Fibroblast of upper back skin (primary cell): ENCODE results near the gene DISC1.
"Not testable (repeated sequence)": the region's sequence is repeated elsewhere in the genome, so short reads cannot be mapped to it uniquely, and the experiment has no call there.

ENCODE experiments used
- DNase-seq: peaks from one replicate; pipeline ENCODE4 v3.0.0-alpha.2; 2013

DISC1 gene

GRCh38 chr1:231899713-231900435 is 273.3 kb downstream of the DISC1 start:
- no peak for DNase-seq

GRCh38 chr1:231903586-231904081 is 277.0 kb downstream of the DISC1 start:
- DNase-seq = no peak

- DNase-seq = not testable (repeated sequence)
These were observed 280.7 kb downstream of the DISC1 start for GRCh38 chr1:231907310-231907709.

DNA sequence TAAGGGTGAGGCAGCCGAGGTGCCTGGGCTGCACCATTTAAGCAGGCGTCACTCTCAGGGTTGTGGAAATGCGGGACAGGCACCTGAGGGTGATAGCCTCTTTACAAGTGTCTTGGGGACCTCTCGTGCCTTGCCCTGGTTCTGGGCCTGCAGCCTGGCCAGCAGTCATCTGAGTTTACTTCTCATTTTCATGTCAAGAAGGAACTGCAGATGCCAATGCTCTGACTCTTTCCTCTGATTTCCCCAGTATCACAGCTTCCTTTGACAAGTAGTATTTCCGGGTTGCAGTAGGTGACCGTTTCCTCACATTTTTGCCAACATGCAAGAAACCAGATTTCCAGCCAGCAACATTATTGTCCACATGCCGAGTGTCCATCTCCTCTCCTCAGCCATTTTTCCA is 286.9 kb downstream of the DISC1 start:
- no peak for DNase-seq

- DNase-seq = peak; percentile 62
These were observed 291.8 kb downstream of the DISC1 start for GRCh38 chr1:231918239-231919015.

GRCh38 chr1:231919239-231919885 is 292.8 kb downstream of the DISC1 start:
- DNase-seq = no peak

- DNase-seq = no peak
These were observed 293.3 kb downstream of the DISC1 start for GRCh38 chr1:231919886-231920285.

GRCh38 chr1:231921646-231922345 is 295.2 kb downstream of the DISC1 start:
- DNase-seq = peak; percentile 32

GRCh38 chr1:231923491-231924041 is 297.0 kb downstream of the DISC1 start:
- no peak for DNase-seq

DNA sequence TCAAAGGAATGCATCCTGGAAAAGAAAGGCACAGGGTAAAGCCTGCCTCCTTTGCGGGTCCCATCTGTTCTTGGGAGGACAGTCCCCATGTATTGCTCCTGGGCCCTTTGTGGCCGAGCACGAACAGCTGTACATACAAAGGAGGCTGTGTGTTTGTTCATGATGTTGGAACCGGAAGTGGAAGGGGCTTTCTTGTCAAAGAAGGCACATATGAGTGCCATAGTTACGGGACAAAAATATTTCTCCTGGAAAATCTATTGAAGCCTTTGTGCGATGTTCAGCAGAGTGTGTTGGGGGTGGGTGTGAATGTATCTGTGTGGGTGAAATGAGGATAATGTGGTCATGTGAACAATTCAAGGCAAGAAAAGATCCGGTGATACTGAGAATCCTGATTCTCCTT is 297.6 kb downstream of the DISC1 start:
- DNase-seq = no peak

GRCh38 chr1:231925864-231926263 is 299.3 kb downstream of the DISC1 start:
- no peak for DNase-seq

GRCh38 chr1:231926340-231926739 is 299.8 kb downstream of the DISC1 start:
- DNase-seq = no peak

- DNase-seq = no peak
These were observed 300.3 kb downstream of the DISC1 start for GRCh38 chr1:231926933-231927332.

- DNase-seq = no peak
These were observed 300.8 kb downstream of the DISC1 start for GRCh38 chr1:231927431-231927830.

GRCh38 chr1:231929311-231929710 is 302.7 kb downstream of the DISC1 start:
- peak; percentile 69 for DNase-seq

GRCh38 chr1:231930257-231930947 is 303.8 kb downstream of the DISC1 start:
- no peak for DNase-seq

GRCh38 chr1:231931146-231931545 is 304.6 kb downstream of the DISC1 start:
- DNase-seq = no peak

DNA sequence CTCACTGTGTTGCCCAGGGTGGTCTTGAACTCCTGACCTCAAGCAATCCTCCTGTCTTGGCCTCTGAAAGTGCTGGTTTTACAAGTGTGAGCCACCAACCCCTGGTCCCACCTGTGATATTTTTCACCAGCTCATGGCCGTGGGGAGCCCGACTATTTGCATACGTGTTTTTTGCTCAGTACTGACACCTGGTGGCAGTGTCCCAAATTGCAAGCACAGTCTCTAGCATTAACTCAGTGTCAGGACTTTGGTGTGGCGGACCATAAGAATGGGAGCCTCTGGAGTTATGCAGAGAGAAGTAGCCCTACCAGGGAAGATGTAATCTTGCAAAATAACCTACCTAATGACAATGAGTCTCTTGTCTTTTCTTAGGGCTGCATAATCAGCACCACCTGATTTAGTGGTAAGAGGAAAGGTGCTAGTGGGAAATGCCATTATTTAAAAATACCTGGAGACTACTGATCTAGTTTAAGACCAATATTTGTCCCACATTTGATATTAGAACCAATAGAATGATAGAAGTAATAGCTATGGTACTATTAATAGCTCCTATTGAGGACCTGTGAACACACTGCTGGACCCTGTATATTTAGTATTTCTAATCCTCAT is 305.4 kb downstream of the DISC1 start:
- no peak for DNase-seq

- DNase-seq = no peak
These were observed 307.4 kb downstream of the DISC1 start for GRCh38 chr1:231933711-231934626.

DNA sequence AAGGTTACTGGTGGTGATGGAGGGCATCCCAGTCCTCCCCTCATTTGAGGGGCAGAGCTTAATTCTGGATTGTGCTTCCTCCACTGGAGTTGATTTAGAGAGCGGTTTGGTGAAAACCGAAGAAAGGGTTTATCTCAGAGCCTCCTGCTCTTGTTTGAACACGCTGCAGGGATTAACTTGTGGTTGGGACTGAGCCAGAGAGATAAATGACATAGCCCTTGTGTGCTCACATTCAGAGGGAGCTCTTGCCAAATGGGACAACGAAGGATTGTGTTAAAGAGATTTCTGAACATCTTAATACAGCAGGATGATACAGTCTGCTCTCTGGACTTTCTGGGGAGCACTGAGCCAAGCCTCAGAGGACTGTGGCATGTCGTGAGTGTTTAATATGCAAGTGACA is 308.2 kb downstream of the DISC1 start:
- peak; percentile 36 for DNase-seq
